ENCODE results near the gene CCDC188.

The CCDC188 gene

GRCh38 chr22:20155330-20156041 lies 4.6 kb upstream of the CCDC188 start:
- CTCF ChIA-PET: interaction anchor here (0.7 kb wide), 1 partner anchor 81 kb away, joined by 3 read pairs; no protein-coding TSS in a partner anchor
- no peak for DNase-seq (ENCODE audit: extremely low spot score)
- POLR2A ChIA-PET: no interaction called here
- TF ChIP-seq ELF4 (IDR thresholded peaks at IDR 0.05) (no peak), TARDBP (IDR thresholded peaks at IDR 0.05) (no peak), HDGF (IDR thresholded peaks at IDR 0.05; ENCODE audit: borderline replicate concordance) (no peak), FOXM1 (IDR thresholded peaks at IDR 0.05; ENCODE audit: borderline replicate concordance) (no peak), ZNF384 (IDR thresholded peaks at IDR 0.05) (no peak), ARNT (IDR thresholded peaks at IDR 0.05) (no peak), FOXA1 (IDR thresholded peaks at IDR 0.05) (no peak)

GRCh38 chr22:20154602-20155187 lies 3.8 kb upstream of the CCDC188 start:
- no peak for DNase-seq (ENCODE audit: extremely low spot score)
- TF ChIP-seq FOXK2 (IDR thresholded peaks at IDR 0.05): no peak
- POLR2A ChIA-PET: no interaction called here
- CTCF ChIA-PET: interaction anchor here (1.6 kb wide), 1 partner anchor 84 kb away, joined by 5 read pairs; no protein-coding TSS in a partner anchor

- ChIA-PET POLR2A (no interaction called here), CTCF (interaction anchor here (0.6 to 1.6 kb wide), 3 partner anchors 84 to 131 kb away, joined by 3 to 5 read pairs (median 3); no protein-coding TSS in a partner anchor)
- no peak for DNase-seq (ENCODE audit: extremely low spot score)
- TF ChIP-seq ARNT (IDR thresholded peaks at IDR 0.05): no peak
- TF ChIP-seq ZNF384 (IDR thresholded peaks at IDR 0.05): no peak
- no peak for TF ChIP-seq PKNOX1 (IDR thresholded peaks at IDR 0.05)
- TF ChIP-seq L3MBTL2 (conservative IDR thresholded peaks at IDR 0.05): no peak
- TF ChIP-seq SUZ12 (IDR thresholded peaks at IDR 0.05): no peak
- no peak for TF ChIP-seq LEF1 (IDR thresholded peaks at IDR 0.05; ENCODE audit: borderline replicate concordance)
- no peak for TF ChIP-seq ELF4 (IDR thresholded peaks at IDR 0.05)
- TF ChIP-seq BHLHE40 (IDR thresholded peaks at IDR 0.05; ENCODE audit: borderline replicate concordance): no peak
- no peak for TF ChIP-seq FOXA1 (IDR thresholded peaks at IDR 0.05)
- TF ChIP-seq CTBP1 (IDR thresholded peaks at IDR 0.05; ENCODE audit: borderline replicate concordance): no peak
- TF ChIP-seq TARDBP (IDR thresholded peaks at IDR 0.05): no peak
- TF ChIP-seq HDGF (IDR thresholded peaks at IDR 0.05; ENCODE audit: borderline replicate concordance): no peak
- TF ChIP-seq FOXM1 (IDR thresholded peaks at IDR 0.05; ENCODE audit: borderline replicate concordance): no peak
Observed at GRCh38 chr22:20153945-20154344, 3.1 kb upstream of the CCDC188 start.

GRCh38 chr22:20152464-20152890 lies 1.6 kb upstream of the CCDC188 start:
- CTCF ChIA-PET: interaction anchor here (0.6 kb wide), 1 partner anchor 41 kb away, joined by 3 read pairs; no protein-coding TSS in a partner anchor
- POLR2A ChIA-PET: no interaction called here
- TF ChIP-seq HDGF (IDR thresholded peaks at IDR 0.05; ENCODE audit: borderline replicate concordance): no peak
- TF ChIP-seq PKNOX1 (IDR thresholded peaks at IDR 0.05): no peak
- TF ChIP-seq ARNT (IDR thresholded peaks at IDR 0.05): no peak
- TF ChIP-seq FOXM1 (IDR thresholded peaks at IDR 0.05; ENCODE audit: borderline replicate concordance): no peak
- no peak for TF ChIP-seq BHLHE40 (IDR thresholded peaks at IDR 0.05; ENCODE audit: borderline replicate concordance)
- TF ChIP-seq L3MBTL2 (conservative IDR thresholded peaks at IDR 0.05): no peak
- TF ChIP-seq SP1 (IDR thresholded peaks at IDR 0.05): no peak
- no peak for TF ChIP-seq LEF1 (IDR thresholded peaks at IDR 0.05; ENCODE audit: borderline replicate concordance)
- TF ChIP-seq CTBP1 (IDR thresholded peaks at IDR 0.05; ENCODE audit: borderline replicate concordance): no peak
- TF ChIP-seq SUZ12 (IDR thresholded peaks at IDR 0.05): no peak
- no peak for TF ChIP-seq FOXA1 (IDR thresholded peaks at IDR 0.05)
- no peak for TF ChIP-seq FOXK2 (IDR thresholded peaks at IDR 0.05)
- TF ChIP-seq NFRKB (IDR thresholded peaks at IDR 0.05): no peak
- no peak for TF ChIP-seq TARDBP (IDR thresholded peaks at IDR 0.05)
- no peak for TF ChIP-seq ELF4 (IDR thresholded peaks at IDR 0.05)
- TF ChIP-seq ZNF384 (IDR thresholded peaks at IDR 0.05): no peak
- DNase-seq (ENCODE audit: extremely low spot score): no peak

- ChIA-PET CTCF (no interaction called here), POLR2A (interaction anchor here (1.0 kb wide), 1 partner anchor 169 kb away, joined by 3 read pairs; the partner anchor contains the start of gene DGCR6L)
- DNase-seq (ENCODE audit: extremely low spot score): no peak
- TF ChIP-seq LEF1 (IDR thresholded peaks at IDR 0.05; ENCODE audit: borderline replicate concordance) (no peak), FOXA1 (IDR thresholded peaks at IDR 0.05) (no peak), PKNOX1 (IDR thresholded peaks at IDR 0.05) (no peak), ARNT (IDR thresholded peaks at IDR 0.05) (no peak), ELF4 (IDR thresholded peaks at IDR 0.05) (no peak), ZNF384 (IDR thresholded peaks at IDR 0.05) (no peak), CTBP1 (IDR thresholded peaks at IDR 0.05; ENCODE audit: borderline replicate concordance) (no peak), TARDBP (IDR thresholded peaks at IDR 0.05) (no peak), L3MBTL2 (conservative IDR thresholded peaks at IDR 0.05) (no peak), NFRKB (IDR thresholded peaks at IDR 0.05) (no peak), BHLHE40 (IDR thresholded peaks at IDR 0.05; ENCODE audit: borderline replicate concordance) (no peak), HDGF (IDR thresholded peaks at IDR 0.05; ENCODE audit: borderline replicate concordance) (no peak), FOXM1 (IDR thresholded peaks at IDR 0.05; ENCODE audit: borderline replicate concordance) (no peak), SP1 (IDR thresholded peaks at IDR 0.05) (no peak), SUZ12 (IDR thresholded peaks at IDR 0.05) (no peak), FOXK2 (IDR thresholded peaks at IDR 0.05) (no peak)
Observed at GRCh38 chr22:20151276-20151588, 377 bp upstream of the CCDC188 start.
